Aorta (tissue), 5 donors: ENCODE data around the gene SHD. TPM values are rescaled to one million over a fixed set of nuclear protein-coding genes. Genes with fewer than 3 reads are reported as not detected.
"Not testable (repeated sequence)": the region's sequence is repeated elsewhere in the genome, so short reads cannot be mapped to it uniquely, and the experiment has no call there.

Experiments used
- ATAC-seq: fragments of 200-7000 bp; cut with Tn5 transposase; one replicate; pipeline ENCODE4 v1.9.1; 2022; ENCODE audit warnings: moderate library complexity; ENCODE audit not compliant: low FRiP score
- DNase-seq, 2 donors: peaks; one replicate each; pipeline ENCODE4 v3.0.0-alpha.2; 2020
- H3K27ac ChIP-seq, 2 donors: one replicate each; pipeline ENCODE4 v1.5.1; 2013; ENCODE audit warnings: low read length in 2 of 2, mild to moderate bottlenecking in 2 of 2, moderate library complexity in 2 of 2, control low read depth in 1 of 2, inconsistent platforms in 1 of 2, low read depth in 1 of 2
- H3K27me3 ChIP-seq, 2 donors: one replicate each; pipeline ENCODE4 v1.6.1; 2013; ENCODE audit warnings: control low read depth in 1 of 2, low read length in 1 of 2, mild to moderate bottlenecking in 1 of 2, moderate library complexity in 1 of 2; ENCODE audit not compliant: insufficient read depth in 2 of 2, control insufficient read depth in 1 of 2
- H3K36me3 ChIP-seq, 2 donors: one replicate each; pipeline ENCODE4 v1.6.1; 2013; ENCODE audit warnings: control low read depth in 1 of 2, low read length in 1 of 2, mild to moderate bottlenecking in 1 of 2; ENCODE audit not compliant: insufficient read depth in 2 of 2, control insufficient read depth in 1 of 2
- H3K4me1 ChIP-seq, 2 donors: one replicate each; pipeline ENCODE4 v1.6.1; 2013; ENCODE audit warnings: low read length in 2 of 2, control low read depth in 1 of 2, mild to moderate bottlenecking in 1 of 2, moderate library complexity in 1 of 2; ENCODE audit not compliant: insufficient read depth in 2 of 2, control insufficient read depth in 1 of 2
- H3K4me3 ChIP-seq, 2 donors: one replicate each; pipeline ENCODE4 v1.5.1; 2013; ENCODE audit warnings: low read length in 2 of 2, control low read depth in 1 of 2, mild to moderate bottlenecking in 1 of 2
- H3K9me3 ChIP-seq: one replicate; pipeline ENCODE4 v1.6.1; 2013; ENCODE audit warnings: mild to moderate bottlenecking, low read length; ENCODE audit not compliant: control insufficient read depth
- WGBS, 2 donors: extraction: QIAGEN DNeasy Blood & Tissue Kit; methylation state at CpG; one replicate each; pipeline ENCODE4 v1.1.7; 2013; 5-methylcytosine and 5-hydroxymethylcytosine counted together
- intact Hi-C, 2 donors: fragments of 100-400 bp; cut with DNase I; formaldehyde crosslinking; loops; one replicate each; pipeline versions ENCODE4 v1.14.2 to v1.15.0; 2022
- polyA plus RNA-seq, 2 donors: library from polyadenylated mRNA; stranded (reverse); fragments of 200-250 nt; gene quantifications; one replicate each; pipeline ENCODE4 v1.2.3, GENCODE V29; 2013
- total RNA-seq, 2 donors: library from RNA; stranded (reverse); fragmentation: NEBNext Ultra II Directional; extraction: Animal tissue kit (Norgen Biotek cat#: 25700); gene quantifications; one replicate each; pipeline ENCODE4 v1.2.1, GENCODE V29; 2021
- donor health status: healthy with polysubstance abuse.
- donor health status: Bipolar disorder and iron deficiency.
- donor health status: DM: no; HTN: no; CAD: no.
- donor health status: DM: no; HTN: no; CAD: no.
- donor health status: DM: yes; HTN: yes; CAD: no.

Gene SHD
- total and polyA plus RNA-seq, 4 donors, result 1.5 TPM; not detected in 3

DNA sequence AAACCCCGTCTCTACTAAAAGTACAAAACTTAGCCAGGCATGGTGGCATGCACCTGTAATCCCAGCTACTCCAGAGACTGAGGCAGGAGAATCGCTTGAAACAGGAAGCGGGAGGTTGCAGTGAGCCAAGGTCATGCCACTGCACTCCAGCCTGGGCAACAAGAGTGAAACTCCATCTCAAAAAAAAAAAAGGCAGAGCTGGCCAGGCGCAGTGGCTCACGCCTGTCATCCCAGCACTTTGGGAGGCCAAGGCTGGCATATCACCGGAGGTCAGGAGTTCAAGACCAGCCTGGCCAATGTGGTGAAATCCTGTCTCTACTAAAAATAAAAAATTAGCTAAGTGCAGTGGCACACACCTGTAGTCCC lies 4.8 kb upstream of the SHD start:
- ATAC-seq, DNase-seq, H3K27ac ChIP-seq, intact Hi-C loops, H3K4me1 ChIP-seq, H3K27me3 ChIP-seq, H3K4me3 ChIP-seq, H3K36me3 ChIP-seq, H3K9me3 ChIP-seq: not testable (repeated sequence)
- WGBS, 2 donors, result 90 to 91% methylated on average over 6 of the region's 6 CpGs

DNA sequence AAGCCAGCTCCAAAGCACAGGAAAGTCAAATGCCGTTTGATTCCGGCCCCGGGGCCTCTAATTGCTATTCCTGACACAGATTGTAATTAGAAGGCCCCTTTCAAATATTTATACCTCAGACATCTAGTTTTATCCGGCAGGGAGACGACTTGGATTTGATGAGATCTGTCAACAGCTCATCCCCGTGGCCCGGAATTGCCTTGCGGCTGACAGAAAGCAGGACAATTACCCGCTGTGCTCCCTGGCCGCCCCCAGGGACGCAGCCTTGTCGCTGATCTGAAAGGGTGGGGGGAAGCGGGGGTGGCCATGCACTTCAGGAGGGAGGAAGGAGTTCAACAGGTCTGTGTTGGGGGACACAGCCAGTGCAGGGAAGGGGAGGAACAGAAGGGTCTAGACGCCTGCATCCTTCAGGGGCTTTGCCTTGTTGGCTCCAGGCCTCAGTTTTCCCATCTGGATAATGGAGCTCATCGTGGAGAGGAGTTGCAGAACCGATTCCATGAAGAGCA lies 1.8 kb upstream of the SHD start:
- intact Hi-C loops, result no loop called here
- 33 to 40% methylated on average over 16 of the region's 16 CpGs for WGBS, 2 donors
- no peaks in the 10 kb centered on the region for H3K9me3 ChIP-seq
- no peaks in the 10 kb centered on the region for H3K27me3 ChIP-seq
- no peak for ATAC-seq
- no peaks in the 10 kb centered on the region for H3K4me1 ChIP-seq
- no peak overlapping the region for H3K27ac ChIP-seq
- no peaks in the 10 kb centered on the region for H3K36me3 ChIP-seq
- no peak for DNase-seq
- H3K4me3 ChIP-seq, result no peak overlapping the region

GRCh38 chr19:4278010-4278409 lies 1.1 kb upstream of the SHD start:
- no peak overlapping the region for H3K4me3 ChIP-seq
- no peaks in the 10 kb centered on the region for H3K36me3 ChIP-seq
- ATAC-seq, result no peak
- H3K4me1 ChIP-seq, result no peaks in the 10 kb centered on the region
- 23 to 27% methylated on average over 4 of the region's 4 CpGs for WGBS, 2 donors
- intact Hi-C loops, result no loop called here
- H3K27me3 ChIP-seq, result no peaks in the 10 kb centered on the region
- no peak for DNase-seq
- H3K9me3 ChIP-seq, result peaks cover 1% of the 10 kb centered on the region
- H3K27ac ChIP-seq, result no peak overlapping the region

DNA sequence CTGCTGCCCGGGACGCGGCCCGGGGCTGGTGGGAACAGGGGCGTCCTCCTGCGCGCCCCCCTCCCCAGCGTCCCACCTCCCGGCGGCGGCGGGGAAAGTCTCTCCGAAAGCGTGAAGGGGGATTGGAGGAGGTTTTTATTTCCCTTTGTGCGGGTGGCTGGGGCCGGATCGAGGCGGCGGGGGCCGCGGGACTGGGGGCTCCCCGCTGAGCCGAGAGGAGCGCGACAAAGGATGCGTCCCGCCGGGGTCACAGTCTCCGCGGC lies 132 bp downstream of the SHD start:
- WGBS, 2 donors, result 1 to 2% methylated on average over 21 to 30 of the region's 30 CpGs
- Histone ChIP-seq H3K27me3 (no peaks in the 10 kb centered on the region), H3K27ac (no peak overlapping the region), H3K36me3 (no peaks in the 10 kb centered on the region), H3K9me3 (peaks cover 2% of the 10 kb centered on the region), H3K4me1 (no peaks in the 10 kb centered on the region), H3K4me3 (no peak overlapping the region)
- ATAC-seq (no peak), DNase-seq (no peak)
- intact Hi-C loops, result no loop called here

- Histone ChIP-seq H3K4me1 (no peaks in the 10 kb centered on the region), H3K4me3 (no peak overlapping the region), H3K27me3 (no peaks in the 10 kb centered on the region), H3K36me3 (no peaks in the 10 kb centered on the region), H3K9me3 (peaks cover 2% of the 10 kb centered on the region), H3K27ac (no peak overlapping the region)
- 1 to 2% methylated on average over 40 to 71 of the region's 71 CpGs for WGBS, 2 donors
- peak; percentile 44 for ATAC-seq
- DNase-seq, result no peak
- intact Hi-C loops, result no loop called here
Observed at GRCh38 chr19:4279530-4280422, 710 bp downstream of the SHD start.

DNA sequence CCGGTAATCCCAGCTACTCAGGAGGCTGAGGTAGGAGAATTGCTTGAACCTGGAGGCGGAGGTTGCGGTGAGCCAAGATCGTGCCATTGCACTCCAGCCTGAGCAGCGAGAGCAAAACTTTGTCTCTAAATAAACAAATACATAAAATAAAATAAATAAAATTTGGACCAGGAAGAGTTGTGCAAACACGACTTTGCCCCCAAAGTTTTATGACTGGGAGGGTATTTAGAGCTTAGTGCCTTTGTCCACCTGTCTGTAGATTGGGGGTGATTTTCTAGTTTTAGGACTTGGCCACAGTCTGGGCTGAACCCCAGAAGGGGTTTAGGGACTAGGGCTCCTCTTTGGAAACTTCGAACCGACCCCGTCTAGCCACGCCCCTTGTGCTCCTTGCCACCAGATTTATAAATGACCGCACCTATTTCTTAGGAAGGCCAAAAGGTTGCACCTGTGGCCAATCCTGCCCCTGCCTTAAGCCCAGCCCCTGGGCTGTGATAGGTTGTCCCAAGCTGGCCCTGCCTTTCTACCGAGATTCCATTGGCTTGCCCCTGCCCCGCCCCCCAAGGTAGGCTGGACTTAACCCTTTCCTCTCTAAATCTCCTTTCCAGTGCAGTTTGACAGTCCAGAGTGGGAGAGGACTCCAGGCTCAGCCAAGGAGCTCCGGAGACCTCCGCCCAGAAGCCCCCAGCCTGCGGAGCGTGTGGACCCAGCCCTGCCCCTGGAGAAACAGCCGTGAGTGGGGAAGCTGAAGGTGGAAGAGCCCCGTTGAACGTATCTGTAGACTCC lies 5.3 kb downstream of the SHD start:
- Histone ChIP-seq H3K27me3 (no peaks in the 10 kb centered on the region), H3K36me3 (no peaks in the 10 kb centered on the region), H3K9me3 (peaks cover 2% of the 10 kb centered on the region), H3K4me1 (no peaks in the 10 kb centered on the region), H3K27ac (no peak overlapping the region), H3K4me3 (no peak overlapping the region)
- intact Hi-C loops, result no loop called here
- 30 to 43% methylated on average over 20 of the region's 20 CpGs for WGBS, 2 donors
- DNase-seq, result no peak
- no peak for ATAC-seq

- intact Hi-C loops, result no loop called here
- peaks cover 2% of the 10 kb centered on the region for H3K9me3 ChIP-seq
- ATAC-seq, result no peak
- H3K4me1 ChIP-seq, result no peaks in the 10 kb centered on the region
- no peak for DNase-seq
- no peaks in the 10 kb centered on the region for H3K36me3 ChIP-seq
- 67 to 72% methylated on average over 6 of the region's 6 CpGs for WGBS, 2 donors
- no peak overlapping the region for H3K27ac ChIP-seq
- no peaks in the 10 kb centered on the region for H3K27me3 ChIP-seq
- H3K4me3 ChIP-seq, result no peak overlapping the region
Observed at GRCh38 chr19:4284974-4285373, 5.9 kb downstream of the SHD start.

- DNase-seq, H3K4me1 ChIP-seq, intact Hi-C loops, H3K4me3 ChIP-seq, H3K27ac ChIP-seq, H3K27me3 ChIP-seq, ATAC-seq, H3K36me3 ChIP-seq, H3K9me3 ChIP-seq: not testable (repeated sequence)
- WGBS, 2 donors, result 83 to 85% methylated on average over 4 of the region's 4 CpGs
Observed at GRCh38 chr19:4286141-4286540, 7.1 kb downstream of the SHD start.
